ENCODE data around the gene ABCD1.

- TF ChIP-seq, protein P1, sequence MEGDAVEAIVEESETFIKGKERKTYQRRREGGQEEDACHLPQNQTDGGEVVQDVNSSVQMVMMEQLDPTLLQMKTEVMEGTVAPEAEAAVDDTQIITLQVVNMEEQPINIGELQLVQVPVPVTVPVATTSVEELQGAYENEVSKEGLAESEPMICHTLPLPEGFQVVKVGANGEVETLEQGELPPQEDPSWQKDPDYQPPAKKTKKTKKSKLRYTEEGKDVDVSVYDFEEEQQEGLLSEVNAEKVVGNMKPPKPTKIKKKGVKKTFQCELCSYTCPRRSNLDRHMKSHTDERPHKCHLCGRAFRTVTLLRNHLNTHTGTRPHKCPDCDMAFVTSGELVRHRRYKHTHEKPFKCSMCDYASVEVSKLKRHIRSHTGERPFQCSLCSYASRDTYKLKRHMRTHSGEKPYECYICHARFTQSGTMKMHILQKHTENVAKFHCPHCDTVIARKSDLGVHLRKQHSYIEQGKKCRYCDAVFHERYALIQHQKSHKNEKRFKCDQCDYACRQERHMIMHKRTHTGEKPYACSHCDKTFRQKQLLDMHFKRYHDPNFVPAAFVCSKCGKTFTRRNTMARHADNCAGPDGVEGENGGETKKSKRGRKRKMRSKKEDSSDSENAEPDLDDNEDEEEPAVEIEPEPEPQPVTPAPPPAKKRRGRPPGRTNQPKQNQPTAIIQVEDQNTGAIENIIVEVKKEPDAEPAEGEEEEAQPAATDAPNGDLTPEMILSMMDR (conservative IDR thresholded peaks at IDR 0.05; ENCODE audit: low read length), result no peak
- no peak for TF ChIP-seq EZH2phosphoT487 (IDR thresholded peaks at IDR 0.05; ENCODE audit: borderline replicate concordance)
Observed at GRCh38 chrX:153771415-153772315, 47.0 kb downstream of the ABCD1 start.
